Mesendoderm (in vitro differentiated cells): ENCODE data around the gene RHPN2.
"Not testable (repeated sequence)": the region's sequence is repeated elsewhere in the genome, so short reads cannot be mapped to it uniquely, and the experiment has no call there.

Experiments used
- DNase-seq: peaks from one replicate; pipeline ENCODE4 v3.0.0; 2013
- H2AK5ac ChIP-seq: 2 replicates; pipeline ENCODE4 v1.6.1; 2013; ENCODE audit warnings: low read length, inconsistent platforms
- H2BK120ac ChIP-seq: 2 replicates; pipeline ENCODE4 v1.6.1; 2013; ENCODE audit warnings: low read depth, mild to moderate bottlenecking, low read length, moderate library complexity, mixed read lengths
- H2BK15ac ChIP-seq: replicated peaks from 2 replicates; pipeline ENCODE4 v1.6.1; 2013; ENCODE audit warnings: low read depth, mild to moderate bottlenecking, moderate library complexity
- H2BK5ac ChIP-seq: 2 replicates; pipeline ENCODE4 v1.6.1; 2013; ENCODE audit warnings: low read length, inconsistent platforms
- H3K18ac ChIP-seq: 2 replicates; pipeline ENCODE4 v1.6.1; 2013; ENCODE audit warnings: mild to moderate bottlenecking, low read length, mixed read lengths
- H3K23ac ChIP-seq: one replicate; pipeline ENCODE4 v1.6.1; 2013; ENCODE audit warnings: low read length
- H3K27ac ChIP-seq: 2 replicates; pipeline ENCODE4 v1.5.1; 2013; ENCODE audit warnings: low read depth, mild to moderate bottlenecking, inconsistent platforms, low read length, moderate library complexity
- H3K27me3 ChIP-seq: 2 replicates; pipeline ENCODE4 v1.6.1; 2013; ENCODE audit warnings: low read length, control low read depth, mild to moderate bottlenecking, inconsistent platforms; ENCODE audit not compliant: insufficient read depth, poor library complexity
- H3K36me3 ChIP-seq: 2 replicates; pipeline ENCODE4 v1.6.1; 2013; ENCODE audit warnings: low read length, inconsistent platforms; ENCODE audit not compliant: control insufficient read depth, insufficient read depth
- H3K4ac ChIP-seq: one replicate; pipeline ENCODE4 v1.6.1; 2013; ENCODE audit warnings: low read depth, mild to moderate bottlenecking, low read length, moderate library complexity
- H3K4me1 ChIP-seq: 2 replicates; pipeline ENCODE4 v1.6.1; 2013; ENCODE audit warnings: low read depth, low read length, inconsistent platforms; ENCODE audit not compliant: control insufficient read depth
- H3K4me2 ChIP-seq: 2 replicates; pipeline ENCODE4 v1.6.1; 2013; ENCODE audit warnings: low read length
- H3K4me3 ChIP-seq: 2 replicates; pipeline ENCODE4 v1.5.1; 2013; ENCODE audit warnings: mild to moderate bottlenecking, low read length
- H3K56ac ChIP-seq: one replicate; pipeline ENCODE4 v1.6.1; 2013; ENCODE audit warnings: low read length
- H3K79me1 ChIP-seq: 2 replicates; pipeline ENCODE4 v1.6.1; 2013; ENCODE audit warnings: low read length, inconsistent platforms
- H3K79me2 ChIP-seq: 2 replicates; pipeline ENCODE4 v1.6.1; 2013; ENCODE audit warnings: mild to moderate bottlenecking, low read length; ENCODE audit not compliant: control insufficient read depth, insufficient read depth
- H3K9ac ChIP-seq: 2 replicates; pipeline ENCODE4 v1.6.1; 2013; ENCODE audit warnings: low read length, inconsistent platforms
- H4K5ac ChIP-seq: one replicate; pipeline ENCODE4 v1.6.1; 2013; ENCODE audit warnings: low read length
- H4K8ac ChIP-seq: one replicate; pipeline ENCODE4 v1.6.1; 2013; ENCODE audit warnings: low read depth, mild to moderate bottlenecking, control low read depth, low read length, moderate library complexity
- WGBS: extraction: QIAGEN DNeasy Blood & Tissue Kit; methylation state at CpG from one replicate; pipeline ENCODE4 v1.1.7; 2013; ENCODE audit warnings: low lambda C conversion rate, missing lambda C conversion rate; ENCODE audit not compliant: insufficient coverage; ENCODE audit errors: extremely low coverage; 5-methylcytosine and 5-hydroxymethylcytosine counted together

RHPN2 gene

DNA sequence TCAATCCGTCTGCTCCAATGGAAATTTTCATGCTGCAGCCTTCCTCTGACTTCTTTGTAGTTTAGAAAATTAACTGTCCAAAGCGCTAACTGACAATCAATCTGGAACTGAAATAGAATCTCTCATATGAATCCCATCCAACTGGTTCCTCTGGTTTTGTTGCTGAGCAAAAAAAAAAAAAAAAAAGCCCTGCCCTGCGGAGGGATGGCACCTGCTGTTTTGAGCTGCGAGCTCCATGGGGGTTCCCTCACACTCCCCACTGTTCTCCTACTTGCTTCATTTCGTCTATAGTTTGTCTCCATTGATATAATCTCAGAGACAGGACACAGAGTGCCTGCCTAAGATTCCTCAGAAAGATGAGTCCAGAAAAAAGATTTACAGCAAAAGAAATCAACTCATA is 59.2 kb downstream of the RHPN2 start:
- no peaks in the 10 kb centered on the region for H3K79me1 ChIP-seq
- no peaks in the 10 kb centered on the region for H3K27me3 ChIP-seq
- H2BK15ac ChIP-seq: no peak overlapping the region
- H4K5ac ChIP-seq: no peak overlapping the region
- no peak overlapping the region for H3K4me3 ChIP-seq
- H3K79me2 ChIP-seq: no peaks in the 10 kb centered on the region
- no peak overlapping the region for H2BK120ac ChIP-seq
- H2AK5ac ChIP-seq: no peak overlapping the region
- H3K27ac ChIP-seq: no peak overlapping the region
- peaks cover 2% of the 10 kb centered on the region for H3K36me3 ChIP-seq
- H3K56ac ChIP-seq: no peak overlapping the region
- no peak overlapping the region for H3K4me2 ChIP-seq
- H4K8ac ChIP-seq: no peak overlapping the region
- H3K23ac ChIP-seq: no peak overlapping the region
- H3K4ac ChIP-seq: no peak overlapping the region
- no CpG with 5 or more reads among the region's 5 CpGs for WGBS
- H3K18ac ChIP-seq: no peak overlapping the region
- DNase-seq: peak; percentile 33
- H2BK5ac ChIP-seq: no peak overlapping the region
- H3K9ac ChIP-seq: no peak overlapping the region
- no peaks in the 10 kb centered on the region for H3K4me1 ChIP-seq

GRCh38 chr19:33003424-33004024 is 61.2 kb downstream of the RHPN2 start:
- not testable (repeated sequence) for H3K56ac ChIP-seq, H3K9ac ChIP-seq, H2BK5ac ChIP-seq, H2BK15ac ChIP-seq, H2AK5ac ChIP-seq, H4K8ac ChIP-seq, H3K4me1 ChIP-seq, H2BK120ac ChIP-seq, H3K4ac ChIP-seq, H3K18ac ChIP-seq, H3K36me3 ChIP-seq, H3K4me2 ChIP-seq, H3K79me2 ChIP-seq, H3K4me3 ChIP-seq, H4K5ac ChIP-seq, H3K27me3 ChIP-seq, H3K27ac ChIP-seq, DNase-seq, H3K79me1 ChIP-seq, H3K23ac ChIP-seq
- no CpG with 5 or more reads among the region's 6 CpGs for WGBS

GRCh38 chr19:33002126-33002865 is 62.4 kb downstream of the RHPN2 start:
- not testable (repeated sequence) for H3K23ac ChIP-seq, H3K9ac ChIP-seq, H4K5ac ChIP-seq, H3K4me1 ChIP-seq, H3K4me2 ChIP-seq, H3K79me1 ChIP-seq, H2BK15ac ChIP-seq, H3K4ac ChIP-seq, H4K8ac ChIP-seq, H2BK120ac ChIP-seq, H3K4me3 ChIP-seq, H3K56ac ChIP-seq, H3K27me3 ChIP-seq, H2BK5ac ChIP-seq, H3K36me3 ChIP-seq, DNase-seq, H3K27ac ChIP-seq, H3K18ac ChIP-seq, H3K79me2 ChIP-seq, H2AK5ac ChIP-seq
- no CpG with 5 or more reads among the region's 15 CpGs for WGBS

- Histone ChIP-seq H2BK120ac (no peak overlapping the region), H3K27ac (no peak overlapping the region), H3K4me1 (no peaks in the 10 kb centered on the region), H2BK5ac (no peak overlapping the region), H3K4me2 (no peak overlapping the region), H4K5ac (no peak overlapping the region), H3K36me3 (no peaks in the 10 kb centered on the region), H2BK15ac (no peak overlapping the region), H3K18ac (no peak overlapping the region), H3K9ac (no peak overlapping the region), H4K8ac (no peak overlapping the region), H3K79me2 (no peaks in the 10 kb centered on the region), H2AK5ac (no peak overlapping the region), H3K56ac (no peak overlapping the region), H3K4ac (no peak overlapping the region), H3K79me1 (no peaks in the 10 kb centered on the region), H3K23ac (no peak overlapping the region), H3K27me3 (no peaks in the 10 kb centered on the region), H3K4me3 (no peak overlapping the region)
- no CpG with 5 or more reads among the region's 4 CpGs for WGBS
- DNase-seq: no peak
These were observed 63.8 kb downstream of the RHPN2 start for GRCh38 chr19:33000910-33001309.

- Histone ChIP-seq H2AK5ac (no peak overlapping the region), H3K27ac (no peak overlapping the region), H3K4me2 (no peak overlapping the region), H3K18ac (no peak overlapping the region), H4K5ac (no peak overlapping the region), H2BK5ac (no peak overlapping the region), H4K8ac (no peak overlapping the region), H3K23ac (no peak overlapping the region), H2BK120ac (no peak overlapping the region), H3K36me3 (no peaks in the 10 kb centered on the region), H2BK15ac (no peak overlapping the region), H3K4me1 (no peaks in the 10 kb centered on the region), H3K4me3 (no peak overlapping the region), H3K4ac (no peak overlapping the region), H3K56ac (no peak overlapping the region), H3K79me2 (no peaks in the 10 kb centered on the region), H3K9ac (no peak overlapping the region), H3K79me1 (no peaks in the 10 kb centered on the region), H3K27me3 (no peaks in the 10 kb centered on the region)
- DNase-seq: no peak
- no CpG with 5 or more reads among the region's 8 CpGs for WGBS
These were observed 64.2 kb downstream of the RHPN2 start for GRCh38 chr19:33000510-33000909.

- no peak overlapping the region for H2AK5ac ChIP-seq
- no peak overlapping the region for H3K18ac ChIP-seq
- H2BK15ac ChIP-seq: no peak overlapping the region
- H3K79me2 ChIP-seq: no peaks in the 10 kb centered on the region
- no peak overlapping the region for H2BK120ac ChIP-seq
- H3K9ac ChIP-seq: no peak overlapping the region
- H3K4me2 ChIP-seq: no peak overlapping the region
- H3K36me3 ChIP-seq: no peaks in the 10 kb centered on the region
- no peak overlapping the region for H3K27ac ChIP-seq
- no peak overlapping the region for H2BK5ac ChIP-seq
- no peak overlapping the region for H4K5ac ChIP-seq
- H3K4me3 ChIP-seq: no peak overlapping the region
- H4K8ac ChIP-seq: no peak overlapping the region
- no peaks in the 10 kb centered on the region for H3K4me1 ChIP-seq
- H3K27me3 ChIP-seq: no peaks in the 10 kb centered on the region
- no CpG with 5 or more reads among the region's 3 CpGs for WGBS
- no peak overlapping the region for H3K4ac ChIP-seq
- no peaks in the 10 kb centered on the region for H3K79me1 ChIP-seq
- no peak for DNase-seq
- no peak overlapping the region for H3K23ac ChIP-seq
- H3K56ac ChIP-seq: no peak overlapping the region
These were observed 66.0 kb downstream of the RHPN2 start for GRCh38 chr19:32998722-32999121.
